B cell (primary cell): ENCODE data around the gene IL11.

Source experiments
- EZH2 ChIP-seq: IDR thresholded peaks from 2 replicates; pipeline ENCODE4 v1.6.1; 2012; ENCODE audit warnings: borderline replicate concordance, low read depth, mild to moderate bottlenecking, moderate library complexity, low read length; ENCODE audit not compliant: insufficient read depth, poor library complexity, severe bottlenecking
- TF ChIP-seq, protein P1 (sequence below): fragments of 200-600 bp; IDR thresholded peaks from one replicate; pipeline ENCODE4 v1.8.0; 2022; ENCODE audit warnings: antibody characterized with exemption, mild to moderate bottlenecking

- TF ChIP-seq, protein P1, sequence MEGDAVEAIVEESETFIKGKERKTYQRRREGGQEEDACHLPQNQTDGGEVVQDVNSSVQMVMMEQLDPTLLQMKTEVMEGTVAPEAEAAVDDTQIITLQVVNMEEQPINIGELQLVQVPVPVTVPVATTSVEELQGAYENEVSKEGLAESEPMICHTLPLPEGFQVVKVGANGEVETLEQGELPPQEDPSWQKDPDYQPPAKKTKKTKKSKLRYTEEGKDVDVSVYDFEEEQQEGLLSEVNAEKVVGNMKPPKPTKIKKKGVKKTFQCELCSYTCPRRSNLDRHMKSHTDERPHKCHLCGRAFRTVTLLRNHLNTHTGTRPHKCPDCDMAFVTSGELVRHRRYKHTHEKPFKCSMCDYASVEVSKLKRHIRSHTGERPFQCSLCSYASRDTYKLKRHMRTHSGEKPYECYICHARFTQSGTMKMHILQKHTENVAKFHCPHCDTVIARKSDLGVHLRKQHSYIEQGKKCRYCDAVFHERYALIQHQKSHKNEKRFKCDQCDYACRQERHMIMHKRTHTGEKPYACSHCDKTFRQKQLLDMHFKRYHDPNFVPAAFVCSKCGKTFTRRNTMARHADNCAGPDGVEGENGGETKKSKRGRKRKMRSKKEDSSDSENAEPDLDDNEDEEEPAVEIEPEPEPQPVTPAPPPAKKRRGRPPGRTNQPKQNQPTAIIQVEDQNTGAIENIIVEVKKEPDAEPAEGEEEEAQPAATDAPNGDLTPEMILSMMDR, result no peak
- no peak for TF ChIP-seq EZH2
Observed at GRCh38 chr19:55384920-55385723, 14.9 kb upstream of the IL11 start.
